Kidney epithelial cell (primary cell): Measurements from ENCODE around the gene PLXNB3. TPM values are rescaled to one million over a fixed set of nuclear protein-coding genes. Genes with fewer than 3 reads are reported as not detected.
A peak's percentile ranks its signal among the peaks of the same experiment; 100 is the strongest.

Experiments
- DNase-seq: peaks from one replicate; pipeline ENCODE4 v3.0.0-alpha.2; 2010; ENCODE audit warnings: low read depth
- H3K27me3 ChIP-seq: 2 replicates; pipeline ENCODE4 v1.6.0; 2011; ENCODE audit warnings: low read length; ENCODE audit not compliant: control insufficient read depth, insufficient read depth
- H3K36me3 ChIP-seq: 2 replicates; pipeline ENCODE4 v1.5.1; 2011; ENCODE audit warnings: low read length; ENCODE audit not compliant: control insufficient read depth, insufficient read depth
- H3K4me3 ChIP-seq: 2 replicates; pipeline ENCODE4 v1.5.1; 2011; ENCODE audit warnings: low read depth, mild to moderate bottlenecking, control low read depth, low read length
- CTCF ChIP-seq: IDR thresholded peaks from 2 replicates; pipeline ENCODE4 v1.5.1; 2011; ENCODE audit warnings: mild to moderate bottlenecking, moderate library complexity, low read length, control low read depth, inconsistent platforms; ENCODE audit not compliant: insufficient read depth, poor library complexity, severe bottlenecking
- total RNA-seq: library from RNA; depleted of rRNA; stranded (reverse); fragments of >200 nt; gene quantifications from 2 replicates; pipeline ENCODE4 v1.2.3, GENCODE V29; 2015

PLXNB3 gene
- total RNA-seq: 3.6 and 9.1 TPM in 2 replicates

GRCh38 chrX:153763989-153764755 is at the start of gene PLXNB3:
Gene PLXNB3, plus strand, starts transcription at chrX:153764249. Its CDS starts 1,287 bp downstream, at chrX:153765536.
- Histone ChIP-seq H3K36me3 (no peaks in the 10 kb centered on the region), H3K27me3 (no peaks in the 10 kb centered on the region), H3K4me3 (peak within 1 kb of the TSS; percentile 32)
- DNase-seq: peak; percentile 21
- peak; percentile 76 for TF ChIP-seq CTCF

DNA sequence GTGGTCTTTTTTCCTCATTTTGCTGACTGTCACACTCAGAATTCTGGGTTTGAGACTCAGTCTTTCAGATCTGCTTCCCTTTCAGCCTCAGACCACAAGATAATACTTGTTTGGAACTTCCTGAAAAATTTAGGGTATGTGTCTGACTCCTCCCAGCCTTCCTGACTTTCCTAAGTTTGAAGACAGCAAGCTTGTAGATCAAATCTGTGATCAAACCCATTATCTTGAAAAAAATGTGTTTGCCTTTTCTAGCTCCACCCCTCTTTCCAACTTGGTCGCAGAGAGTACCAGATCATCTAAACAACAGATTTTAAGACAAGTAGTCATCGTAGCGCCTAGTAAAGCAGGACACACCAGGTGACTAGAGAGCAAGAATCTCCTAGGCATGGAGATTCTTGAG is 49.8 kb upstream of the PLXNB3 start:
- no peak for DNase-seq
- Histone ChIP-seq H3K27me3 (no peaks in the 10 kb centered on the region), H3K4me3 (no peak overlapping the region), H3K36me3 (no peaks in the 10 kb centered on the region)
- TF ChIP-seq CTCF: no peak

- H3K36me3 ChIP-seq: peaks cover 1% of the 10 kb centered on the region
- no peaks in the 10 kb centered on the region for H3K27me3 ChIP-seq
- no peak for TF ChIP-seq CTCF
- no peak overlapping the region for H3K4me3 ChIP-seq
- no peak for DNase-seq
These were observed 46.6 kb upstream of the PLXNB3 start for GRCh38 chrX:153717445-153717844.

- H3K36me3 ChIP-seq: peaks cover 1% of the 10 kb centered on the region
- no peak overlapping the region for H3K4me3 ChIP-seq
- TF ChIP-seq CTCF: no peak
- no peaks in the 10 kb centered on the region for H3K27me3 ChIP-seq
- DNase-seq: no peak
These were observed 44.8 kb upstream of the PLXNB3 start for GRCh38 chrX:153719238-153719637.

GRCh38 chrX:153719701-153720100 is 44.3 kb upstream of the PLXNB3 start:
- no peaks in the 10 kb centered on the region for H3K27me3 ChIP-seq
- no peak overlapping the region for H3K4me3 ChIP-seq
- DNase-seq: no peak
- peaks cover 1% of the 10 kb centered on the region for H3K36me3 ChIP-seq
- no peak for TF ChIP-seq CTCF
